ENCODE measurements around the gene SHANK1. TPM values are rescaled to one million over a fixed set of nuclear protein-coding genes. Genes with fewer than 3 reads are reported as not detected.

Gene SHANK1
- total and polyA plus RNA-seq, 8 donors: 0.06 to 0.69 (median 0.19) TPM; not detected in 1

GRCh38 chr19:50739132-50739913, 19.7 kb upstream of the SHANK1 start:
- FAIRE-seq: no peak
- peaks cover 0 to 17% (median 0%) of the 10 kb centered on the region in 4 donors for H3K27me3 ChIP-seq
- 60 to 68% methylated on average over 23 of the region's 23 CpGs for WGBS, 2 donors
- H3K4me1 ChIP-seq: no peaks in the 10 kb centered on the region
- H3K36me3 ChIP-seq: no peaks in the 10 kb centered on the region
- H3K27ac ChIP-seq: no peak overlapping the region
- no peak for ATAC-seq
- H3K9me3 ChIP-seq: no peaks in the 10 kb centered on the region
- TF ChIP-seq, protein P1, sequence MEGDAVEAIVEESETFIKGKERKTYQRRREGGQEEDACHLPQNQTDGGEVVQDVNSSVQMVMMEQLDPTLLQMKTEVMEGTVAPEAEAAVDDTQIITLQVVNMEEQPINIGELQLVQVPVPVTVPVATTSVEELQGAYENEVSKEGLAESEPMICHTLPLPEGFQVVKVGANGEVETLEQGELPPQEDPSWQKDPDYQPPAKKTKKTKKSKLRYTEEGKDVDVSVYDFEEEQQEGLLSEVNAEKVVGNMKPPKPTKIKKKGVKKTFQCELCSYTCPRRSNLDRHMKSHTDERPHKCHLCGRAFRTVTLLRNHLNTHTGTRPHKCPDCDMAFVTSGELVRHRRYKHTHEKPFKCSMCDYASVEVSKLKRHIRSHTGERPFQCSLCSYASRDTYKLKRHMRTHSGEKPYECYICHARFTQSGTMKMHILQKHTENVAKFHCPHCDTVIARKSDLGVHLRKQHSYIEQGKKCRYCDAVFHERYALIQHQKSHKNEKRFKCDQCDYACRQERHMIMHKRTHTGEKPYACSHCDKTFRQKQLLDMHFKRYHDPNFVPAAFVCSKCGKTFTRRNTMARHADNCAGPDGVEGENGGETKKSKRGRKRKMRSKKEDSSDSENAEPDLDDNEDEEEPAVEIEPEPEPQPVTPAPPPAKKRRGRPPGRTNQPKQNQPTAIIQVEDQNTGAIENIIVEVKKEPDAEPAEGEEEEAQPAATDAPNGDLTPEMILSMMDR (IDR thresholded peaks at IDR 0.05): no peak
- intact Hi-C loops (cut with DNase I): no loop called here
- no peak for DNase-seq
- no peak overlapping the region for H3K4me3 ChIP-seq

GRCh38 chr19:50736338-50736737, 16.7 kb upstream of the SHANK1 start:
- no peak overlapping the region for H3K27ac ChIP-seq
- ATAC-seq: no peak
- no peaks in the 10 kb centered on the region for H3K36me3 ChIP-seq
- TF ChIP-seq, protein P1 (IDR thresholded peaks at IDR 0.05): no peak
- intact Hi-C loops (cut with DNase I): no loop called here
- H3K27me3 ChIP-seq: peaks cover 0 to 22% (median 0%) of the 10 kb centered on the region in 4 donors
- no peak for DNase-seq
- FAIRE-seq: no peak
- H3K4me1 ChIP-seq: no peaks in the 10 kb centered on the region
- no peak overlapping the region for H3K4me3 ChIP-seq
- no peaks in the 10 kb centered on the region for H3K9me3 ChIP-seq
- 37 to 52% methylated on average over 5 of the region's 5 CpGs for WGBS, 2 donors

GRCh38 chr19:50735869-50736268, 16.3 kb upstream of the SHANK1 start:
- FAIRE-seq: no peak
- TF ChIP-seq, protein P1 (IDR thresholded peaks at IDR 0.05): no peak
- Histone ChIP-seq H3K27ac (no peak overlapping the region), H3K36me3 (no peaks in the 10 kb centered on the region), H3K4me1 (no peaks in the 10 kb centered on the region), H3K9me3 (no peaks in the 10 kb centered on the region), H3K4me3 (no peak overlapping the region), H3K27me3 (peaks cover 0 to 20% (median 0%) of the 10 kb centered on the region in 4 donors)
- ATAC-seq: no peak
- intact Hi-C loops (cut with DNase I): no loop called here
- no peak for DNase-seq
- 35 to 43% methylated on average over 7 of the region's 7 CpGs for whole genome bisulfite sequencing, 2 donors

DNA sequence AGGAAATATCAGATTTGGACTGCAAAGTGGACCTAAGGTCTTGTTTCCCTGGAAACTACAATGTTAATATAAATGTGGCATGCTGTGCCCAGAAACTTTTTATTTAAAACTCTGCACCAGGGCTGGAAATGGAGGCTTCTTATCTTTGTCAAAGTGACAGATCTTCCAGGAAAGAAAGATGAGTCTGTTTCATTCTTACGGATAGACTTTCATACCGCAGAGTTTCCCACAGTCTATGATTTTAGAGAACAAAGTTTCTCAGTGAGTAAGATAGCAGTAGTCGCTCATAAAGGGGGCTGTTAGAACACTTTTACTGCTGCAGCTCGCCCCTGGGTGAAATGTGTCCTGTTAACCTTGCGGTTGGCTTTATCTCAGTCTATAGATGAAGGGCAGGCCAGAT, 10.3 kb upstream of the SHANK1 start:
- 49 to 58% methylated on average over 5 of the region's 5 CpGs for WGBS, 2 donors
- Histone ChIP-seq H3K36me3 (no peaks in the 10 kb centered on the region), H3K27ac (no peak overlapping the region), H3K9me3 (no peaks in the 10 kb centered on the region), H3K27me3 (peaks cover 0 to 6% (median 0%) of the 10 kb centered on the region in 4 donors), H3K4me1 (peaks cover 0 to 5% (median 4%) of the 10 kb centered on the region in 3 donors), H3K4me3 (no peak overlapping the region)
- ATAC-seq: no peak
- TF ChIP-seq, protein P1 (IDR thresholded peaks at IDR 0.05): no peak
- no peak for DNase-seq
- no peak for FAIRE-seq
- intact Hi-C loops (cut with DNase I): no loop called here

Measured in pancreas (tissue), 10 donors.